Measurements from ENCODE around the gene PFKP.

Gene PFKP

DNA sequence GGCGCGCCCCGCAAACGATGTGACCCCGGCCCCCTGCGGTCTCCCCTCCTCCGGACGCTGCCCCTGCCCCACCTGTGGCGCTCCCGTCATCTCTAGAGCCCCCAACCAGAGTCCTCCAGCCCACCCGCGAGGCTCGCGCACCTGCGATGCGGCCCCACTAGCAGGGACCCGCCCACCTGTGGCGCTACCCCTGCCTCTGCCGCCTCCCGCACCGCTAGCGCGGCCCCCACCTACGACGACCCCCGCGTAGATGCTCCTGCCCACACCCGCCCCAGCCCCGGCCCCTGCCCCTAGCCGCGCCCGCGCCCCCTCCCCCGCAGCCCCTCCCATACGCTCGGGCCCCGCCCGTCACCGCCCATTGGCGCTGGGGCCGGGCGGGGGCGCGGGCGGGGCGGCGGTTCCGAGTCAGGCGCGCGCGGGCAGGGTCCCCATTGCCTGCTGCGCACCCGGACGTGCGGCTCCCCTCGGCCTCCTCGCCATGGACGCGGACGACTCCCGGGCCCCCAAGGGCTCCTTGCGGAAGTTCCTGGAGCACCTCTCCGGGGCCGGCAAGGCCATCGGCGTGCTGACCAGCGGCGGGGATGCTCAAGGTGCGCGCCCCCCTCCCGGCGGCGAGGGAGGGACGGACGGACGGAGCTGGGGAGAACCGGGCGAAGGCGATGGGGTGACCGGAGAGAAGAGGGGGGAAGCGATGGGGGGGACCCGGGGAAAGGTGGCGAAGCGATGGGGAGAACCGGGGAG is at the start of gene PFKP:
PFKP (plus strand) TSS at position 431 of the 741 bp plus-strand sequence; CDS start at position 479, 48 bp downstream.
- DNase-seq = peak; percentile 47

DNA sequence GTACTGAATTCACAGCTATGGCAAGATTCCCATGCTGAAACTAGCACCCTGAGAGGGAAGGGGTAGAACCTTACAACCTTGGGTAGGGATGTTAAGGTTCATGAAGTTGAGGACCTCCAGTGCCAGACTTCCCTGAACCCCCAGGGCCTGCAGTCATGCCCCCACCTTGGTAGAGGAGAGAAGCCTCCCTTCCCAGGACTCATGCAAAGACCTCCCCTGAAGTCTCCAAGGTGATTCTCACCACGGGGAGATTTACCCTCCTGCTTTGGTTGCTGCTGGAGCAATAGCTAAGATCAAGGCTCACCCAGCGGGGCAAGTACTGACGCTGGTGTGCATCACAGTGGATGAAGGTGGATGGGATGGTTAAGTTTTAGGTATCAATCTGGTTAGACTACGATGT is 49.1 kb upstream of the PFKP start:
- no peak for DNase-seq

DNA sequence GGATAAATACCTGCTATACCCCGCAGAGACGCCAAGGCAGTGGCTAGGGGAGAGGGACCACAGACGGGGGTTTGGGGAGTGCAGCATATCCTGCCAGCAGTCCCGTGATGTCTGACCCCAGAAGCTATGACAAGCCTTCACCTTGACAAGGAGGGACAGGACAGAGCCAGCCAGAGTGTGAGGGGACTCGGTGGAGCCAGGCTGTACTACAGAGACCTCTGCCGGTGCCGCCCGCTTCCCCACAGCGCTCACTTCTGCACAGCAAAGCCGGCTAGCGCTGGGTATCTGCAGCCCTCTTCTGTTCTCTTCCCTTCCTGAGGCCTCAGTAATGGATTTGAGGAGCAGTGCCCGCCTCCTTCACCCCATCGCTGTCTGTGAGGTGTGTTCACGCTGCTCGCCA is 47.0 kb upstream of the PFKP start:
- no peak for DNase-seq

DNA sequence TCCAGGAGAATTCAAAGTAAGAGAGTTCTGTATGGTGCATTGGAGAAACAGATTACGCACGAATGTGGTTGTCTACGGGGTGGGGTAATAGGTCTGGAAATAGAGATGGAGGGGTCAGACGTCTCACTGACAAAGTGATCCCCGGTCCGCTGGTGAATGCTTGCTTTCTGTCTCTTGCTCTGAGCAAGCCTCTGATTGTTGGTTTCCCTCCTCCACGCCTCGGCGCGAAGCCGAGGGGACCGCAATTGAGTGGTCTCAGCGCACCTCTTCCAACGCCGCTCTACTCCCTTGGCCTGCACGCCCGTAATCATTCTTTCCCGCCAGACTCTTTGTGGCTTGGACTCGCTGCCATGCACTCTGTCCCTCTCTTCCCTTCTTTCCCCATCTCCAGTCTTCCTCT is 46.5 kb upstream of the PFKP start:
- no peak for DNase-seq

DNA sequence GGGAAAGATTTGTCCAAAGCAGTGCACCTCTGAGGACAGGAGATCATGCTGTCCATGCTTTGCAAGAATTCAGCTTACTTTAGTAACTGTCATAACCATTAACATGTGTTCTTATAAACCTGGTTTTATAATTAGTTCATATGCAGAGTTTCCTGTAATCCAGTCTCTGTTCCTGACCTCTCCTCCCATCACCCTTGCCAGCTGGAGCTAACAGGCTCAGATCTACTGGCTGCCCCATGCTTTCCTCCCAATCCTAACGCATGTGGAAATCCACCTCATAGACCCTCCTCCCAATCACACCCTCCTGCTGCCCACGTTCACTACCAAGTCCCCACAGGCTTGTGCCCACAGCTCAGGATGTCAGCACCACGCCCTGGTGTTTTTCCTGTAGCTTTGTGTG is 45.3 kb upstream of the PFKP start:
- no peak for DNase-seq

DNA sequence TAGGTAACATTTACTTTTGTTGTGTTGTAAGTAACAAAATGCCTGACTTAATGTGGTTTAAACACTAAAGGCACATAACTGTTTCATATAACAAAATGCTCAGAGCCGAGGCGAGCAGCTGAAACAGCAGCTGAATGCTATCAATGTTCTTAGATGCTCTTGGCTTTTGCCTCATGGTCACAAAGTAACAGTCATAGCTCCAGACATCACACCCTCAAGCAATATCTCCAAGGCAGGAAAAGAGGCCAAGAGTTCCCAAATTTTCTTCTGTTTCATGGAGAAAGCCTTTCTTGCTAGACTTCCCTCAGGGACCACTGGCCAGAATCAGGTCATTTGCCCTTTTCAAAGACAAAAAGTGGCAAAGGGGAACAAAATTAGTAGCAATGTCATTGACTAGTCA is 43.5 kb upstream of the PFKP start:
- DNase-seq = no peak

DNA sequence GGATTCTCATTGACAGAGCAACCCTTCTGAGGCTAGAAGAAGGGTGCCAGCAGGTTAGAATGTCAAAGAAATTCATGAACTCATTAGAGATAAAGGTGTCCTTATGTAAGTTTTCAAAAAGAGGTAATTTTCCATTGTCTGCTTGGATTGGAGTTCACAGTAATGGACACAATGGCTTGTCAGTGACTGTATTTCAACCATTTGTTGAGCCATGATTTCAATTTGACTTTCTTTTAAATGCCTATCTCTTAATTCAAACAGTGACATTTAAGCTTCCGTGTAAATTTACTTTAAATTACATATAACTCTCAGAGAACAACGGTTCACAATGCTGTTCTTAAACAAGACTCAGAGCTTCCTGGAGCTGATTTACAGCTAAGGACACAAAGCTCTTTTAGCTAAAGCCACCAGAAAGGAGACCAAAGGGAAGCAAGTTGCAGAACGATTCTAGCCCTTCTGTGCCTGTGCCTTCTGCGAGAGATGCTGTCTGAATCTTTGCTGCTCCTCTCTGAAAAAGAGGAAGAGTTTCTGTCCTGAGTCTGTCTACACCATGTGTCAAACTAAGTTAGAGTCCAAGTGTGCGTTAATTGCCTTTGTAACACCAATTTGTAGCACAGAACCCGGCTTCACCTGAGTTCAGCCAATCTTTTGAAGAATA is 42.2 kb upstream of the PFKP start:
- no peak for DNase-seq

DNA sequence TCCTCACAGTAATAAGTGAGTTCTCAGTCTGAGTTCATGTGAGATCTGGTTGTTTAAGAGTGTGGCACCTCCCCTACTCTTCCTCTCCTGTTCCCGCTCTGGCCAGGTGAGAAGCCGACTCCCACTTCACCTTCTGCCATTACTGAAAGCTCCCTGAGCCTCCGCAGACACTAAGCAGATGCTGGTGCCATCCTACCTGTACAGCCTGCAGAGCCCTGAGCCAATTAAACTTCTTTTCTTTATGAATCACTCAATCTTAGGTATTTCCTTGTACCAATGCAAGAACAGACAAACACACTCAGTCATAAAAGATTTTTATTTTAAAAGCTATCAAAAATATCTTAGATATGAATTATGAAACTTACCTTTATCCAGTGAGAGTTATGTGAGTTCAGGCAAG is 39.5 kb upstream of the PFKP start:
- no peak for DNase-seq

DNA sequence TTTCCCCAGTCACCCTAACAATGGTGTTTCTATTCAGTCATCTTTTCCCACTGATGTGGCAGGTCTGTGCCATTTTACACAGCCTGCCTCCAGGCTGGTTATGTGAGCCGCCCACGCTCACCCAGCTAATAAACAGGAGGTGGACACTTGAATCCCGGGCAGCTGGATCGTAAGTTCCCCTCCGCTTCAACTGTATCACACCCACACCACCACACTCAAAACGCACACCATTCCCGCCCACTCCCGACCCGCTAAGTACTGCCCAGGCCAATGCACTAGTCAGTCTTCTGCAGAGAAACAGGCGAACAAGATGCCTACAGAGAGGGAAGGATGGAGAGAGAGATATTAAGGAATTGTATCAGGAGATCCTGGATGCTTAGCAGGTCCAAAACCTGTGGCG is 38.9 kb upstream of the PFKP start:
- DNase-seq = no peak

DNA sequence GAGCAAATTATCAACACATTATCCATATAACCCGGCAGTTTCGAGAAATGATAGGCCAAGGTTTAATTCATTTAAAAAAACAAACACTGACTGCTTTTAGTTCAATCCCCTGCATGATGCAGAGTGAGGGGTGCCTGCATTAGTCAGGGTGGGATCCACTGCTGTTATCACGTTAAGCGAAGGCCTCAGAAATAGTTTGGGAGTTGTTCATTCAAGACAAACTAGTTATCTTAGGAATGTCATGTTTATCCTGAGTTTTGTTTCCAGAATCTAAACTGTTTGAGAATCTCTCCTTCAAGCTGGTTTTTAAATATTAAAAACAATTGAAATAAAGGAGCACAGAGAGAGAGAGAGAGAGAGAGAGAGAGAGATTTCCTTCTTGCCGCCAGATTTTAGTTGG is 36.6 kb upstream of the PFKP start:
- DNase-seq = no peak

DNA sequence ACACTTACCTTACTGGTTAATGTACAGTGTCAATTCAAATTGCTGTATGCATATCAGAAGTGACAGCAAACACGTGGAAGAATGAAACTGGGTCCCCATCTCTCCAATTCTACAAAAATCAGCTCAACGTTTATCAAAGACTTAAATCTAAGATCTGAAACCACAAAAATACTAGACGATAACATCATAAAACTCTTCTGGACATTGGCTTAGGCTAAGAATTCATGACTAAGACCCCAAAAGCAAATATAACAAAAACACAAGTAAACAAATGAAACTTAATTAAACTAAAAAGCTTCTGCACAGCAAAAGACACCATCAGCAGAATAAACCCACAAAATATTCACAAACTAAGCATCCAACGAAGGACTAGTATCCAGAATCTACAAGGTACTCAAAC is 35.9 kb upstream of the PFKP start:
- no peak for DNase-seq

DNA sequence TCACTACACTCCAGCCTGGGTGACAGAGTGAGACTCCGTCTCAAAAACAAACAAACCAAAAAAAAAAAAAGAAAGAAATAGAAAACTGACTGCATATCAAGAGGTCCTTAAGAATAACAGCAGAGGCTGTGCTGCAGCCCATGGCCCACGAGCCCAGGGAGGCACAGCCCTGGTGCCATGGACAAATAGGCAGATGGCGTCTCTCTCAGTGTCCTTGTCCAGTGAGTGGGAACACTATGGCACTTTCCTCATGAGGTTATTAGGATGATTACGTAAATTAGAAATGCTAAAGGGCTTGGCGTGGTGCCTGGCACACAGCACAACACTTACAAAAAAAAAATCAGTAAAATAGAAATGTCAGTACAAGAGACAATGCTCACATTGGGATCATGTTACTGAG is 33.4 kb upstream of the PFKP start:
- DNase-seq = no peak

DNA sequence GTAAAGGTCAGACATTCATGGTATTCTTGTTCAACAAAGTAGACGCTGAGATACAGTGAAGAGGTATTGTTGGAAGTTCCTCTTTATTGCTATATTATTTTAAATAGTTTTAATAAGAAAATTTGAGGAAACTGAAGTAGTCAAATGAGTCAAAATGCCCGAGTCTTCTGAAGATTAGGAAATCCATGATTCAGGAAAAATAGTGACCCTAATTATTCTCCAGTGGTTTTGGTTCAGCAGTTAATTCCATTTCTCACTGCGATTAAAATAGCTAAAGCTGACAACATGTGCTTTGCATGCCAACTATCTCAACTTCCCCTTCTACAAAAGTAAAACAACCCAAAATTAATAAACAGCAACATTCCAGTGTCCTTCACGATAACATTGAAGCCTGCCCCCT is 32.7 kb upstream of the PFKP start:
- no peak for DNase-seq

DNA sequence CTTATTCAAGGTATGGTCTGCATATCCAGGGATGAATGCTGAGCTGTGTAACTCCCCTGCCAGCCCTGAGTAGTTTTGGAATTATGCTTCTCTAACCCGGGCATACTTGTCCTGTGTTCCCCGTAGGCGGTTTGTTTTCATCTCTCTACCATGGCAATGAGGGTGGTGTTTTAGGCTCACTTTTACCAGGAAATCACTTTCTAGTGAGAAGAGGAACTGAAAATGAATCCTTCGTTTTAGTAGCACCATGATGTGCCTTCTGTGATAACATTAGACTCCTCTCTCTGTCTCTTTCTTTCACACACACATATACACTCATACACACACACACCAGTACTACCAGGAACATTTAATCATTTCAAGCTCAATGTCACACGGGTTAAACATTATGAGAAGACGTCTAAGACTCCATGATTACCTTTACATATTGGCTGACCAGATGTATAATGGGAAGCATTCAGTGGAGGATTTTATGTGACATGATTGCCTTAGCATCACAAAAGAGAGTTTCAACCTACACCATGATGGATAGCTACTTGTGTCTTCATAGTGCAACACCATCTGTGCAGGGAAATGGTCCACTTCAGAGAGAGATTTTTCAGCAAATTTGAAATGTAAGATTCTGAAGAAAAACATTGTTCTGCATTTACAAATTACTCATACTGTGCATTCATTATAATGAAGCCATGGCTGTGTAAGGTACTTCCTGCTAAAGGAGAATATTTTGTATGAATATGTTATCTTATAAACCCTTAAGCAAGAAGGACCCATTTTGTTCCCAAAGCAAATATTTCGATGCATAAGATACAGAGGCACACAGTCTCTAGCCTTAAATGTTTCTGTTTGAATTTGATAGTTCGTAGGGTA is 31.0 kb upstream of the PFKP start:
- DNase-seq = peak; percentile 17

DNA sequence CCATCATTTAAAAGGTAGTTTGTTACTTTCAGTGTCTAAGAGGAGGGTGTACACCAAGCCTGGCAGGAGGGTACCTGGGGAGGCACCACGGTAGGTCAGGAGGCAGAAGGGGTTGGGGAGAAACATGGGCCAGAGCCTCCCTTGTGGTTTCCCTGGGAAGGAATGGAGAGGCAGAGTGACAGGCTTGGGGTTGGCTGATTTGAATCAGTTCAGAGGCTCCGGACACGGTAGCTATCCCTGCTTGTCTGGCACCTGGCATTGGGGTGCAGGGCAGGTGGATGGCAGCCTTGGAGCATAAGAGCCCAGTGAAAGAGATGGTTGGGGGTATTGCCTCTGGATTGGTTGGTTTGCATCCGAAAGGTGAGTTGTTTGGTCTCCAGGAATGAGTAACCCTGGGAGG is 30.2 kb upstream of the PFKP start:
- no peak for DNase-seq

DNA sequence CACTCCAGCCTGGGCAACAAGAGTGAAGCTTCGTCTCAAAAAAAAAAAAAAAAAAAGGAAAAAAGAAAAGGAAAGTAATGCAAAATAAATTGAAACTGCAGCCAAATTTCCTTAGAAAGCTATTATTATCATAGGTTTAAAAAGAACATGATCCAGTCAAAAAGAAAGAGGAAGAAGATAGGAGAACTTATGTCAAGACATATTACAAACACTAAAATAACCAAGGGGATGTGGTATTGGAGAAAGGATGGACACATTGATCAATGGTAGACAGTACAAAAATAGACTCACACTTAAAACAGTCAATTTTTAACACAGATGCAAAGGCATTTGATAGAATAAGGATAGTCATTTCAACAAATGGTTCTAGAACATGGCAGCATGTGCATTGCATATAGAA is 27.3 kb upstream of the PFKP start:
- no peak for DNase-seq

DNA sequence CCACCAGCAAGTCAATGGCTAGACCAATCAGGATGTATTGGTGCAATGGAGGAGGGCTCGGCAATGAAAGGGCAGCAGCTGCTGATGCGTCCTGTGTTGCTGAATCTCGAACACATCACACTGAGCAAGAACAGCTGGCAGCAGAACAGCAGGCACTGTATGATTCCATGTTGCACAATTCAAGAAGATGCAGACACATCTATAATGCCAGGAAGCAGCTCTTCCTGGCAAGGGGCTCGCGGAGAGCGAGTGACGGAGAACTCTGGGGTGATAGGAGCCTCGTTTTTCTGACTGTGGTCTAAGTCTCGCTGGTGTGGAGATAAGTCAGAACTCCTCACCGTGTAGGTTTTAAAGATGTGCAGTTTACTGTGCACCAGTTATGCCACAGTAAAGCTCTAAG is 24.8 kb upstream of the PFKP start:
- DNase-seq = no peak

DNA sequence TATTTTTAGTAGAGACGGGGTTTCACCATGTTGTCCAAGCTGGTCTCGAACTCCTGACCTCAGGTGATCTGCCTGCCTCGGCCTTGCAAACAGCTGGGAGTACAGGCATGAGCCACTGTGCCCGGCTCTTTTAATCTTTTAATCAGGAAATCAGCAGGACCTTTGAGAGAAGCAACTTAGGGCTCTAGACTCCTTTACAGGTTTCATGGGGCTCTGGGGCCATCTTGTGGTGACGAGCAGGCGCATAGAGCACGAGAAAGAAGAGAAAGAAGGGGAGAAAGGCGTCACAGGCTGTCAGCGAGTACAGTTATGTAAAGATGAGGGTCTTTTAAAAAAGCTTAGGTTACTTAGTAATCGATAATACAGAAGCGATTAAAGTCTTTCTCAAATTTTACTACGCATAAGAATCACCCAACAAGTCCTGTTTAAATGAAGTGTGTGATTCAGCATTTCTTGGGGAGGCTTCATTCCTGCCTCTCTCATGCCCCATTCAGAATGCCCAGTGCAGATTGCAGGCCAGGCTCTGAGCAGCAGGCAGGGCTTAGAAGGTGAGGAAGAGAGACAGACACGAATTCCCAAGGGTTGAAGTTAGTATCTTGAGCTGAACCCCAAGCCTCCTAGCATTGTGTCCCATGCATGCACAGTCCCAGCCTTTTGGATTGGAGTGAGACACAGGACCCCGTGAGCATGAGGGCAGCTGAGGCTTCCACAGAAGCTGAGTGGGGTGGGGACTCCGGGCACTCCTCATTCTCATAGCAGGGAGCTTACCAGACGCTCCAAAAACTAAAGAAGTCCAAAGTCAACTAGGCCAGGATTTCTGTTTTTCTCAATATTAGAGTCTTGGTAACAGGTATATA is 23.6 kb upstream of the PFKP start:
- DNase-seq = peak; percentile 47

DNA sequence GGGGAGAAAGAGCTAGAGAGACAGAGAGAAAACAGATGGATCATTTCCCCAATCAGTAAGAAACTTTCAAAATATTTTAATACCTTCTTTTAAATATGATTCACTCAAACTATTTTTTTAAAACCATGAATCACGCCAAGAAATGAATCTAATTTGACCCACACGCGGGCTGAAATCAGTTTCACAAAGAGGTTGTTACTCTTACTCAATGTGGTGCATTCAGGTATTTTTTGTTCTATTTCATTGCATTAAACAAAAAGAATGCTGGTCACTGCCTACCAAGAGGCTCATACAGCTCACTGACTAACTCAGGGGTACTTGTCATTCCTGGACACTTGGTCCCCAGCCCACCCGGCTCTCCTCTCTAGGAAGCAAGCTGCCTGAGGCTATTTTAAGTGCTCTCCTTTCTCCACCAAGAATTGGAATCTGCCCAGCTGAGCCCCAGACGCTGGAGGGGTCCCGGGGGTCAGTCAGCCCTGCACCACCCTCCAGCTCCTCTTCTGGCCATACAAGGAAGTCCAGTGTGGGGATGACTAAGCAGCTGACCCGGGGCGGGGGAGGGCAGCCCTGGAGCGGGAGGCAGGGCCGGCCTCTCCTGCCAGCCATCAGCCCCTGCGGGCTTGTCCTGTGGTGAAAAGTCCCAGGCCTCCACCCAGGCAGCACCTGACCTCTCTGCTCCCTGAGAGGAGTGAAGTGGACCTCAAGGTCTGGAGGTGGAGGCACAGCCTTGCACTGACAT is 21.7 kb upstream of the PFKP start:
- DNase-seq = no peak

DNA sequence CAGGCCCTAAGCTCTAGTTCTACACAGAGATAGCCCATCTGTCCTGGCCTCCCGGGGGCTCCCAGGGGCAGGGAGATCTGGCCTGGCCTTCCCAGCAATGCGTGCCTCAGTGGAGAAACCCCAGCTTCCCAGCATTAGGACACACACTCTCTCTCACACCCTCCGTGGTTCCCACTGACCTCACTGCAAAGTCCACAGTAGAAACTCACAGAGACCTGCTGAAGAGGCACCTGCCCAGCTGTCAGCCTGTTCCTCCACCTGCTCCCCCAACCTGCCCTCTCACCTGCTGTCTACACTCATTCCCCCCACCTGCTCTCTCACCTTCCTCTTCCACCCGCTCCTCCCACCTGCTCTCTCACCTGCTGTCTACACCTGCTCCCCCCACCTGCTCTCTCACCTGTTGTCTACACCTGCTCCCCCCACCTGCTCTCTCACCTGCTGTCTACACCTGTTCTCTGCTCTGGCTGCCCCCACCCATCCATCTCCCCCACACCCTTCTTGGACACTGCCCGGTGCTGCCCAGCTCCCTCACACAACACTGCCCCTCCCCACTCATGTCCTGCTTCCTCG is 21.1 kb upstream of the PFKP start:
- no peak for DNase-seq

DNA sequence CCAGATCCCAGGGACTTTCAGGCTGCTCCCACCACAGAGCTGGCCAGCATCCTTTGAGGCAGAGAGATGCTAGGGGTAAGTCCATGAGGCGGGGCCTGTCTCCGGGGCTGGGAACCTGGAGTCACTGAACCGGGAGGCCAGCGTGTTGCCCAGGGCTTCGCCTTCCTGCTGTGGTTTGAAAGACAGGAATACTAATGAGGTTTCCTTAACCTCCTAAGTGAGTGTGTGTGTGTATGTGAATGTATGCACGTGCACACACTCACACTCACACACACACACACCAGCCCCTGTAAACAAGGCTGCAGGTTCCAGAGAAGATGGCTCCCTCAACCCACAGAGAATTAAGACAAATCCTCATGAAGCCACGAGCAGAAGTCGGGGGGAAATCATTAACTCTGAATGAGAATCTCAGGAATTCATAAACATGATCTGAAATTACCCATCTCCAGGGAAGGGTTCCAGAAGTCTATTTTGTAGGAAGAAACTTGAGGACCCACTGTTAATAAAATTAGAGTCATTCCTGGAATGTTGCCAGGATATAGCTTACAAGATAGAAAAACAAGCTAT is 20.3 kb upstream of the PFKP start:
- no peak for DNase-seq

DNA sequence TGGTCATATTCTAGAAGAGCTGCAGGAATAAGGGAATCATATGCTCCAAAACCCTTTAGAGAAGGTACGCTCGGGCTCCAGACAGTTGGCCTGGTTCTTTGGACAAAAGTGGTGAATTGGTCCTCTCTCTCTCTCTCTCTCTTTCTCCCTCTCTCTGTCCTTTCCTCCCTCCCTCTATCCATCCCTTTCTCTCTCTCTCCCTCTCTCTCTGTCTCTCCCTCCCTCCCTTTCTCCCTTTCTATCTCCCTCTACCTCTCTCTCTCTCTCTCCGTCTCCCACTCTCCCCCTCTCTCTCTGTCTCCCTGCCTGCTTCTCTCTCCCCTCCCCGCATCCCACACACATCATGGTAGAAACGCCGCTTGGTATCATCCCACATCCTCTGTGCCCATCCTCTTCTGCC is 19.8 kb upstream of the PFKP start:
- DNase-seq = no peak
